Endothelial cell (in vitro differentiated cells): Measurements from ENCODE around the gene PLA2G4A. TPM values are rescaled to one million over a fixed set of nuclear protein-coding genes. Genes with fewer than 3 reads are reported as not detected.

Experiments used
- DNase-seq: peaks from one replicate; pipeline ENCODE4 v3.0.0; 2021; ENCODE audit warnings: low spot score
- H3K27ac Mint-ChIP-seq: one replicate; pipeline ENCODE4 v1.8.0; 2021; ENCODE audit warnings: mixed read lengths, inconsistent platforms; ENCODE audit not compliant: unreplicated experiment
- H3K27me3 Mint-ChIP-seq: one replicate; pipeline ENCODE4 v1.8.0; 2021; ENCODE audit warnings: mild to moderate bottlenecking, moderate library complexity, mixed read lengths, inconsistent platforms; ENCODE audit not compliant: unreplicated experiment
- H3K36me3 Mint-ChIP-seq: one replicate; pipeline ENCODE4 v1.8.0; 2021; ENCODE audit warnings: mild to moderate bottlenecking, low read depth, mixed read lengths, inconsistent platforms; ENCODE audit not compliant: unreplicated experiment
- H3K4me1 Mint-ChIP-seq: one replicate; pipeline ENCODE4 v1.8.0; 2021; ENCODE audit warnings: mild to moderate bottlenecking, mixed read lengths, inconsistent platforms; ENCODE audit not compliant: unreplicated experiment
- H3K4me3 Mint-ChIP-seq: one replicate; pipeline ENCODE4 v1.8.0; 2021; ENCODE audit warnings: mild to moderate bottlenecking, mixed read lengths, inconsistent platforms; ENCODE audit not compliant: unreplicated experiment
- H3K9me3 Mint-ChIP-seq: one replicate; pipeline ENCODE4 v1.8.0; 2021; ENCODE audit warnings: mixed read lengths, inconsistent platforms; ENCODE audit not compliant: unreplicated experiment
- CTCF ChIP-seq: fragments of 200-600 bp; sonication (generic); IDR thresholded peaks from one replicate; pipeline ENCODE4 v1.5.0; 2021; ENCODE audit warnings: antibody characterized with exemption; ENCODE audit not compliant: unreplicated experiment
- total RNA-seq: library from RNA; stranded (reverse); fragmentation: NEBNext Ultra II Directional; extraction: Animal tissue kit (Norgen Biotek cat#: 25700); gene quantifications from one replicate; pipeline ENCODE4 v1.2.1, GENCODE V29; 2021; ENCODE audit not compliant: unreplicated experiment

PLA2G4A gene
- total RNA-seq, 1 donor from 2014 or later, result 12.2 TPM

- Mint-ChIP-seq H3K36me3 (no peaks in the 10 kb centered on the region), H3K4me1 (no peaks in the 10 kb centered on the region), H3K4me3 (no peak overlapping the region), H3K27me3 (no peaks in the 10 kb centered on the region), H3K9me3 (no peaks in the 10 kb centered on the region), H3K27ac (no peak overlapping the region)
- DNase-seq, result no peak
- no peak for TF ChIP-seq CTCF
Measured at GRCh38 chr1:186882372-186883134, 53.8 kb downstream of the PLA2G4A start.

DNA sequence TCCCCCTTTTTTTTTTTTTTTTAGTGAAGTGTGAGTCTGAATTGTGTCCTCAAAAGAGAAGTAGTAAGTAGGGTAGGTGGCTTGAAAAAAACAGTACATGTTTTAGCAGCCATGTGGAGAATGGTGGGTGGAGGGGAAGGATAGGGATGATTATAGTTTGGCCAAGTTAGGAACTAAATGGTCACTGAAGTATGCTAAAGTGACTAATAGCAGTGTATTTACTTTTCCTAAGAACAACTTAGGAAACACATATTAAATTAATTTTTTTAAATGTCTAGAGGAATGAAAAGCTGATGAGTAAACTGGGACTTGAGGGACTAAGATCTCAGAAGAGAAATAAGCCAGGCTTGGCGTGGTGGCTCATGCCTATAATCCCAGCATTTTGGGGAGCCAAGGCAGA lies 55.5 kb downstream of the PLA2G4A start:
- H3K9me3 Mint-ChIP-seq, result no peaks in the 10 kb centered on the region
- H3K4me3 Mint-ChIP-seq, result no peak overlapping the region
- no peak for TF ChIP-seq CTCF
- DNase-seq, result no peak
- no peaks in the 10 kb centered on the region for H3K27me3 Mint-ChIP-seq
- H3K4me1 Mint-ChIP-seq, result no peaks in the 10 kb centered on the region
- H3K27ac Mint-ChIP-seq, result no peak overlapping the region
- H3K36me3 Mint-ChIP-seq, result no peaks in the 10 kb centered on the region

DNA sequence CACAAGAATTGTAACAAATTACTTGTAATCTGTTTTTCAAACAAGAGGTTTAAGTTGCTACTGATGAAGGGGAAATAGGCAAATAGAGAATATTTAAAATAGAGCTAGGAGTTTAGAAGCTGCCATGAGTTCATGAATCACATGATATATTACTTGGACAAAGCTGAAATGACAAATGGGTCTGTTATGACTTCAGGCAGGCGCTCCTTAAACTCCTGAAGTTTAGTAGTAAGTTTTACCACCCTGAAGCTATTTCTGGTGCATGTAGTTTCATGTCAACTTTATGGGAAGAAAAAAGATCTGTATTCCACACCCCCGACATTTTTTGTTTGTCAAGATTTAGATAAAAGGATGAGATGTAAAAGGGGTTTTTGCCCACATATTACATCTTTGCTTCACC lies 58.5 kb downstream of the PLA2G4A start:
- H3K27ac Mint-ChIP-seq, result no peak overlapping the region
- H3K36me3 Mint-ChIP-seq, result no peaks in the 10 kb centered on the region
- H3K27me3 Mint-ChIP-seq, result no peaks in the 10 kb centered on the region
- no peak overlapping the region for H3K4me3 Mint-ChIP-seq
- no peaks in the 10 kb centered on the region for H3K4me1 Mint-ChIP-seq
- H3K9me3 Mint-ChIP-seq, result no peaks in the 10 kb centered on the region
- TF ChIP-seq CTCF, result no peak
- DNase-seq, result no peak

DNA sequence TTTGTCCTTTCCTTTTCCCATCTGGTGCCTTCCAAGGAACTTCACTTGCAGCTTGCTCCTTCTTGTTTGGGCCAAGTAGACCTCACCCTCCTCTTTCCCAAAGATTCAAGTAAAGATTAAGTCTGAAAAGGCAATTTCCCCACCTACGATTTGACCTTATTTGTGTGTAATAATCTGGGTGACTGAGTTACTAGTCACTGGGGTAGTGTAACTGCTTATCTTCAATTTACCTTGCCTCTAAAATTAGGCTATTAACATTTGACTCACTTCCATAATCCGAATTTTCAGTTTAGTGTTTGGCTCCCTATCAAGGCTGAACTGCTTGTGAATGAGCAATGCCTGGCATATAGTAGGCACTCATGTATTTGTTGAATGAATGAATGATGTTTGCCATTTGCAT lies 59.6 kb downstream of the PLA2G4A start:
- Mint-ChIP-seq H3K27me3 (no peaks in the 10 kb centered on the region), H3K4me1 (no peaks in the 10 kb centered on the region), H3K36me3 (no peaks in the 10 kb centered on the region), H3K4me3 (no peak overlapping the region), H3K9me3 (no peaks in the 10 kb centered on the region), H3K27ac (no peak overlapping the region)
- DNase-seq, result no peak
- TF ChIP-seq CTCF, result no peak

- DNase-seq, result no peak
- Mint-ChIP-seq H3K4me1 (peaks cover 2% of the 10 kb centered on the region), H3K9me3 (no peaks in the 10 kb centered on the region), H3K27me3 (no peaks in the 10 kb centered on the region), H3K4me3 (no peak overlapping the region), H3K36me3 (no peaks in the 10 kb centered on the region), H3K27ac (no peak overlapping the region)
- no peak for TF ChIP-seq CTCF
Measured at GRCh38 chr1:186892936-186893335, 64.2 kb downstream of the PLA2G4A start.
